GM13977 (cell line): ENCODE data around the gene ATG101.
"Not testable (repeated sequence)": the region's sequence is repeated elsewhere in the genome, so short reads cannot be mapped to it uniquely, and the experiment has no call there.

Experiments used
- DNase-seq: peaks from one replicate; pipeline ENCODE4 v3.0.0; 2012; ENCODE audit warnings: low spot score
- CTCF ChIP-seq: IDR thresholded peaks from 2 replicates; pipeline ENCODE4 v1.5.1; 2012; ENCODE audit warnings: mild to moderate bottlenecking, control low read depth; ENCODE audit not compliant: insufficient read depth; ENCODE audit errors: extremely low read depth, missing control alignments
- in situ Hi-C: fragments of 300-500 bp; cut with MboI; formaldehyde crosslinking; loops from one replicate; pipeline ENCODE4 v1.12.0; 2022; ENCODE audit warnings: low sequenced_read_pairs, low pct_unique_long_range_greater_than_20kb, mixed read lengths, inconsistent platforms; ENCODE audit not compliant: unreplicated experiment

Gene ATG101

GRCh38 chr12:52096332-52097044 is 26.7 kb downstream of the ATG101 start:
- no peak for TF ChIP-seq CTCF
- no peak for DNase-seq
- in situ Hi-C loops = no loop called here

GRCh38 chr12:52097045-52097666 is 27.4 kb downstream of the ATG101 start:
- no peak for TF ChIP-seq CTCF
- in situ Hi-C loops = no loop called here
- no peak for DNase-seq

- DNase-seq, in situ Hi-C loops: not testable (repeated sequence)
These were observed 34.8 kb downstream of the ATG101 start for GRCh38 chr12:52104431-52105089.

- TF ChIP-seq CTCF = peak; percentile 35
- DNase-seq, in situ Hi-C loops: not testable (repeated sequence)
These were observed 46.7 kb downstream of the ATG101 start for GRCh38 chr12:52116222-52117125.

GRCh38 chr12:52117806-52118475 is 48.2 kb downstream of the ATG101 start:
- not testable (repeated sequence) for DNase-seq

GRCh38 chr12:52119398-52120254 is 49.8 kb downstream of the ATG101 start:
- peak; percentile 91 for TF ChIP-seq CTCF
- in situ Hi-C loops = loop anchor here (10.0 kb wide), 1 partner anchor 95 kb away; no protein-coding TSS in a partner anchor

More at GRCh38 chr12:52117806-52118475, 48.2 kb downstream of the ATG101 start:
- in situ Hi-C loops = not testable (repeated sequence)

More at GRCh38 chr12:52119398-52120254, 49.8 kb downstream of the ATG101 start:
- peak; percentile 52 for DNase-seq
